Measurements from ENCODE around the gene NOPCHAP1. TPM values are rescaled to one million over a fixed set of nuclear protein-coding genes. Genes with fewer than 3 reads are reported as not detected.

The NOPCHAP1 gene
- total RNA-seq, 4 donors from 2014 or later = 8.6 to 29.4 (median 14.5) TPM

GRCh38 chr12:104990950-104991349, 4.8 kb downstream of the NOPCHAP1 start:
- Histone ChIP-seq H3K36me3 (no peaks in the 10 kb centered on the region), H3K27me3 (no peaks in the 10 kb centered on the region), H3K4me1 (no peaks in the 10 kb centered on the region), H3K4me3 (no peak overlapping the region), H3K9me3 (no peaks in the 10 kb centered on the region), H3K27ac (no peak overlapping the region)
- TF ChIP-seq POLR2A (IDR thresholded peaks at IDR 0.05) = no peak
- TF ChIP-seq CTCF (IDR thresholded peaks at IDR 0.05) = no peak
- intact Hi-C loops (cut with DNase I; ENCODE audit: low total_unique reads) = no loop called here
- DNase-seq = no peak

- TF ChIP-seq POLR2A (IDR thresholded peaks at IDR 0.05) (no peak), CTCF (IDR thresholded peaks at IDR 0.05) (no peak)
- no peak for DNase-seq
- Histone ChIP-seq H3K36me3 (no peaks in the 10 kb centered on the region), H3K27me3 (no peaks in the 10 kb centered on the region), H3K4me1 (no peaks in the 10 kb centered on the region), H3K27ac (no peak overlapping the region), H3K4me3 (no peak overlapping the region), H3K9me3 (no peaks in the 10 kb centered on the region)
- intact Hi-C loops (cut with DNase I; ENCODE audit: low total_unique reads) = no loop called here
Observed at GRCh38 chr12:104991565-104992128, 5.5 kb downstream of the NOPCHAP1 start.

GRCh38 chr12:104994336-104994735, 8.2 kb downstream of the NOPCHAP1 start:
- intact Hi-C loops (cut with DNase I; ENCODE audit: low total_unique reads) = no loop called here
- H3K4me1 ChIP-seq = no peaks in the 10 kb centered on the region
- DNase-seq = no peak
- TF ChIP-seq POLR2A (IDR thresholded peaks at IDR 0.05) = no peak
- TF ChIP-seq CTCF (IDR thresholded peaks at IDR 0.05) = no peak
- no peaks in the 10 kb centered on the region for H3K36me3 ChIP-seq
- H3K27me3 ChIP-seq = no peaks in the 10 kb centered on the region
- no peaks in the 10 kb centered on the region for H3K9me3 ChIP-seq
- H3K4me3 ChIP-seq = no peak overlapping the region
- no peak overlapping the region for H3K27ac ChIP-seq

- no peak overlapping the region for H3K27ac ChIP-seq
- no peaks in the 10 kb centered on the region for H3K27me3 ChIP-seq
- H3K4me1 ChIP-seq = no peaks in the 10 kb centered on the region
- H3K9me3 ChIP-seq = no peaks in the 10 kb centered on the region
- DNase-seq = no peak
- H3K4me3 ChIP-seq = no peak overlapping the region
- TF ChIP-seq POLR2A (IDR thresholded peaks at IDR 0.05) (no peak), CTCF (IDR thresholded peaks at IDR 0.05) (no peak)
- H3K36me3 ChIP-seq = no peaks in the 10 kb centered on the region
- intact Hi-C loops (cut with DNase I; ENCODE audit: low total_unique reads) = no loop called here
Observed at GRCh38 chr12:104997541-104997940, 11.4 kb downstream of the NOPCHAP1 start.

- Histone ChIP-seq H3K9me3 (no peaks in the 10 kb centered on the region), H3K4me1 (no peaks in the 10 kb centered on the region), H3K27ac (no peak overlapping the region), H3K4me3 (no peak overlapping the region), H3K27me3 (no peaks in the 10 kb centered on the region), H3K36me3 (no peaks in the 10 kb centered on the region)
- intact Hi-C loops (cut with DNase I; ENCODE audit: low total_unique reads) = no loop called here
- no peak for DNase-seq
- TF ChIP-seq CTCF (IDR thresholded peaks at IDR 0.05) = no peak
- no peak for TF ChIP-seq POLR2A (IDR thresholded peaks at IDR 0.05)
Observed at GRCh38 chr12:104998423-104999346, 12.6 kb downstream of the NOPCHAP1 start.
